Panc1 (cell line): ENCODE data around the gene CHST4. TPM values are rescaled to one million over a fixed set of nuclear protein-coding genes. Genes with fewer than 3 reads are reported as not detected.
A peak's percentile ranks its signal among the peaks of the same experiment; 100 is the strongest.

Experiments
- ATAC-seq: fragments of 200-7000 bp; cut with Tn5 transposase; 2 replicates; pipeline ENCODE4 v1.9.1; 2020; ENCODE audit warnings: mild to moderate bottlenecking, moderate library complexity
- BruUV-seq: library from RNA; stranded (reverse); fragments of 400-500 nt; replicated peaks from 2 replicates; lab custom pipeline; 2021; lab: Mats Ljungman, UMichigan
- CTCF ChIA-PET: fragments of 300-600 bp; sonication (Branson Sonifier 250); formaldehyde crosslinking; loops from one replicate; lab custom pipeline; 2022; ENCODE audit warnings: antibody characterized with exemption; lab: Charles Lee
- POLR2A ChIA-PET: fragments of 300-600 bp; sonication (Branson Sonifier 250); formaldehyde crosslinking; loops from one replicate; lab custom pipeline; 2022; ENCODE audit warnings: antibody characterized with exemption; lab: Charles Lee
- DNase-seq: peaks from one replicate; pipeline ENCODE4 v3.0.0-alpha.2; 2010; ENCODE audit warnings: low read depth, low spot score
- H3K27ac ChIP-seq: 2 replicates; pipeline ENCODE4 v1.5.1; 2011; ENCODE audit warnings: mild to moderate bottlenecking, low read length, inconsistent platforms
- H3K27me3 ChIP-seq: fragments of 200-500 bp; sonication (Bioruptor generic); 2 replicates; pipeline ENCODE4 v1.6.0; 2014; ENCODE audit warnings: low read length, inconsistent platforms; ENCODE audit not compliant: control insufficient read depth, insufficient read depth
- H3K36me3 ChIP-seq: fragments of 200-500 bp; sonication (Bioruptor generic); 2 replicates; pipeline ENCODE4 v1.5.1; 2014; ENCODE audit warnings: inconsistent platforms, mild to moderate bottlenecking, low read length, moderate library complexity; ENCODE audit not compliant: control insufficient read depth, insufficient read depth
- H3K4me1 ChIP-seq: 2 replicates; pipeline ENCODE4 v1.5.1; 2011; ENCODE audit warnings: inconsistent platforms, mild to moderate bottlenecking, low read length, moderate library complexity; ENCODE audit not compliant: control insufficient read depth, insufficient read depth
- H3K4me3 ChIP-seq, 2 experiments: 2 replicates each; pipeline ENCODE4 v1.5.1; 2011 to 2012; ENCODE audit warnings: low read depth in 2 of 2, low read length in 2 of 2, mild to moderate bottlenecking in 2 of 2, inconsistent platforms in 1 of 2, moderate library complexity in 1 of 2
- H3K9me3 ChIP-seq: fragments of 200-500 bp; sonication (Bioruptor generic); 2 replicates; pipeline ENCODE4 v1.5.1; 2014; ENCODE audit warnings: low read depth, mild to moderate bottlenecking, inconsistent platforms, low read length, moderate library complexity; ENCODE audit not compliant: control insufficient read depth, insufficient read depth
- CTCF ChIP-seq: fragments of 450-650 bp; IDR thresholded peaks from 2 replicates; pipeline ENCODE4 v1.5.1; 2017; ENCODE audit warnings: mild to moderate bottlenecking
- POLR2AphosphoS5 ChIP-seq: IDR thresholded peaks from 2 replicates; pipeline ENCODE4 v1.6.1; 2012; ENCODE audit warnings: mild to moderate bottlenecking, low read depth, low read length, moderate library complexity
- REST ChIP-seq, 2 experiments: IDR thresholded peaks; 2 replicates each; pipeline ENCODE4 v1.6.1; 2011 to 2012; ENCODE audit warnings: low read depth in 2 of 2, control low read depth in 1 of 2, low read length in 1 of 2, mild to moderate bottlenecking in 1 of 2, moderate library complexity in 1 of 2; ENCODE audit not compliant: insufficient read depth in 1 of 2
- SIN3A ChIP-seq: IDR thresholded peaks from 2 replicates; pipeline ENCODE4 v1.6.1; 2012; ENCODE audit warnings: low read depth, mild to moderate bottlenecking, low read length, moderate library complexity, borderline replicate concordance; ENCODE audit not compliant: insufficient read depth
- TCF7L2 ChIP-seq: IDR thresholded peaks from 2 replicates; pipeline ENCODE4 v1.6.1; 2011; ENCODE audit warnings: mild to moderate bottlenecking, low read depth, low read length, inconsistent platforms
- in situ Hi-C: cut with HindIII; loops from 2 replicates; pipeline ENCODE4 v1.10.0; 2016; ENCODE audit warnings: low sequenced_read_pairs, low pct_unique_long_range_greater_than_20kb
- intact Hi-C: fragments of 100-400 bp; cut with micrococcal nuclease; formaldehyde crosslinking; loops from one replicate; pipeline ENCODE4 v1.10.0; 2022; ENCODE audit not compliant: unreplicated experiment
- total RNA-seq: library from RNA; stranded (reverse); gene quantifications from one replicate; pipeline ENCODE4 v1.2.1, GENCODE V29; 2021; ENCODE audit not compliant: unreplicated experiment

Gene CHST4
- total RNA-seq, 1 experiment from 2014 or later, result 1.1 TPM

GRCh38 chr16:71552698-71553503 is 26.7 kb downstream of the CHST4 start:
- Histone ChIP-seq H3K36me3 (no peaks in the 10 kb centered on the region), H3K27ac (no peak overlapping the region), H3K27me3 (peaks cover 2% of the 10 kb centered on the region), H3K4me3 (no peak overlapping the region), H3K9me3 (no peaks in the 10 kb centered on the region), H3K4me1 (no peaks in the 10 kb centered on the region)
- CTCF ChIA-PET, result interaction anchor here (0.6 kb wide), 1 partner anchor 46 kb away, joined by 4 read pairs; no protein-coding TSS in a partner anchor
- in situ Hi-C loops, result no loop called here
- POLR2A ChIA-PET, result no interaction called here
- TF ChIP-seq TCF7L2, result no peak
- no peak for TF ChIP-seq POLR2AphosphoS5
- TF ChIP-seq SIN3A, result no peak
- peak; percentile 30; the same call in 1 of the 2 replicates for TF ChIP-seq CTCF
- TF ChIP-seq REST (IDR thresholded peaks at IDR 0.05; ENCODE audit: insufficient read depth in 1 of 2, low read depth in 2 of 2, low read length in 1 of 2), result no peak
- DNase-seq (no peak), ATAC-seq (no peak)
- intact Hi-C loops, result no loop called here
- BruUV-seq, result no TSS peak

- POLR2A ChIA-PET, result no interaction called here
- no peak for DNase-seq
- no TSS peak for BruUV-seq
These were observed 29.1 kb downstream of the CHST4 start for GRCh38 chr16:71555230-71555891.

More at GRCh38 chr16:71555230-71555891, 29.1 kb downstream of the CHST4 start:
- in situ Hi-C loops, result no loop called here
- no peak for ATAC-seq
- H3K27me3 ChIP-seq, result peaks cover 2% of the 10 kb centered on the region
- TF ChIP-seq TCF7L2 (no peak), CTCF (no peak), REST (IDR thresholded peaks at IDR 0.05; ENCODE audit: insufficient read depth in 1 of 2, low read depth in 2 of 2, low read length in 1 of 2) (no peak)
- intact Hi-C loops, result no loop called here
- H3K27ac ChIP-seq, result no peak overlapping the region
- H3K4me1 ChIP-seq, result no peaks in the 10 kb centered on the region
- CTCF ChIA-PET, result no interaction called here
- H3K9me3 ChIP-seq, result no peaks in the 10 kb centered on the region
- H3K36me3 ChIP-seq, result no peaks in the 10 kb centered on the region
- H3K4me3 ChIP-seq, result no peak overlapping the region
